OCI-M2 (cell line): ENCODE data around the gene TRPC1.

ENCODE experiments used
- DNase-seq: peaks from one replicate; lab custom pipeline; 2025; ENCODE audit not compliant: unreplicated experiment; lab: John Stamatoyannopoulos, UW

The TRPC1 gene

GRCh38 chr3:142828703-142829305, 105.0 kb downstream of the TRPC1 start:
- DNase-seq, result peak; percentile 57

GRCh38 chr3:142837526-142837925, 113.7 kb downstream of the TRPC1 start:
- no peak for DNase-seq

DNA sequence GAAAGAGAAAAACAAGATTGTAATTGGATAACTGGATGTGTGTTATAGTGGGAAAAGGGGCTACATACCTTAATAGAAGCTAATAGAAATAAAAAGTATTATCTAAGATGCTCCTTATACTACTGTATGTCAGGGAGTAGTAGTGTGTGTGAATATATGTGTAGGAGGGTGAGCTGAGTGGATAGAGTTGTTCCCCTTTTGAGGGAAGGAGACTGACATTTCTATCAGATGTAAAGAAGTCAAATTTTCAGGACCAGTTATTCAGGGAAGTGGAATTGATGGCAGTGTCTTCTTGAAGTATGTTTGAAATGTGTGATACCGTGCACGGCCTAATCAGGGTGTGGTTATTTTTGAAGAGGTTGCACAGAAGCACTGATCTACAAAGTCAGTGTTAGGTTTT, 116.0 kb downstream of the TRPC1 start:
- DNase-seq, result no peak

DNA sequence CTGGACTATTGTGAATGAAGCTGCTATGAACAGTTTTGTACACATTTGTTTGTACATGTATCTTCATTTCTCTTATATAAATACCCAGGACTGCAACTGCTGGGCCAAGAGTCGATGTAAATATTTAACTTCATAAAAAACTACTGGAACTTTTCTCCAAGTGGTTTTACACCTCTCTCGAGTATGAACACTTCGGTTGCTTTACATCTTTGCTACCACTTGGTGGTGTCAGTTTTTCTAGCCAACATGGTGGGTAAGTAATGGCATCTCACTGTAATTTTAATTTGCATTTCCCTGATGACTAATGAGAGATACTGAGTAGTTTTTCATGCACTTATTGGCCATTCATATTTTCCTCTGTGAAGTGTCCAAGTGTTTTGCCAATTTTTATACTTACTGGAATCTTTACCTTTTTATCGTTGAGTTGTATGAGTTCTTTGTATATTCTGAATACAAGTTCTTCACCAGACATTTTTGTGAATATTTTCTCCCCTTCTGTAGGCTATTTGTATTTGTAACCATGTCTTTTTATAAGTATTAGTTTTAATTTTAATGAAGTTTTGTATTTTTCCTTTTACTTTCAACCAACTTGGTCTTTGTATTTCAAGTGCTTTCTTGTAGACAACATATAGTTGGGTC, 120.6 kb downstream of the TRPC1 start:
- DNase-seq, result no peak

GRCh38 chr3:142846779-142847577, 123.1 kb downstream of the TRPC1 start:
- no peak for DNase-seq

GRCh38 chr3:142849148-142849547, 125.3 kb downstream of the TRPC1 start:
- DNase-seq, result no peak

- no peak for DNase-seq
These were observed 126.7 kb downstream of the TRPC1 start for GRCh38 chr3:142850395-142851023.

GRCh38 chr3:142852009-142852408, 128.2 kb downstream of the TRPC1 start:
- DNase-seq, result no peak

DNA sequence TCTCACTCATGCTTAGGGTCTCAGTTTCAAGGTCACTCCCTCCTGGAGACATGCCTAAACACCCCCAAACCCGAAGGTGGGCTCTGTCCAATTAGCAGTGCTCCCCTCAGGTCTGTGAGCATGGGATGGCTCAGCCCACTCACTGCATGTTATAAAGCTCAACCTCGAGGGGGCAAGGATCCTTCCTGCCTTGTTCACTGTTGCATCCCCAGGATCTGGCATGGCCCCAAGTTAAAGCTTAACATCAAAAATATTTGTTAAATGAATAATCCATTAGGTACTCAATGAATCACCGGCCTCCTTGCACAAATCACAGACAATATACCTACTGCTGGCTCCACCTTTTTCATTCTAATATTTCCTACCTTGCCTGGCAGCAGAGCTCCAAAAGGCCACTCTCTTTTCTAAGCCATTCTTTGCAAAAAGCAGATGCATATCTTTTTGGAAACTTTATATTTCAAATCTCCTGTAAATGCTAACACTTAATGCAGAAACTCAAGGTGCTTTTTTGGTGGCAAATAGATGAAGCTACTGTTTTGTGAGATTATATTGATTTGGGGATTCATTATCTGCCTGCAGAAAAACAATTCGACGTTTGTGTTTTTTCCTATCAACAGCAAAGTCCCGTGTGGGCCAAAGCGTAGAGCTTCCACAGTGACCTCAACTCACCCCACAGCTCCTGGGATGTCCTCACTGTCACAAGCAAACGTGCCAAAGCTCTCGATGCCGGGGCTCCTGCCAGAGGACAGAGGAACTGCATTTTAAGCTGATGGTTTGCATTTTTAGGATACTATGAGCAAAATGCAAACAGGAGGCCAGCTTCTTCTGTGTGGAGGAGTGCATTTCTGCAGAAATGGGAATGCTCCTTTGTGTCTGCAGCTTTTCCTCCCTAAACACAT, 129.7 kb downstream of the TRPC1 start:
- no peak for DNase-seq

DNA sequence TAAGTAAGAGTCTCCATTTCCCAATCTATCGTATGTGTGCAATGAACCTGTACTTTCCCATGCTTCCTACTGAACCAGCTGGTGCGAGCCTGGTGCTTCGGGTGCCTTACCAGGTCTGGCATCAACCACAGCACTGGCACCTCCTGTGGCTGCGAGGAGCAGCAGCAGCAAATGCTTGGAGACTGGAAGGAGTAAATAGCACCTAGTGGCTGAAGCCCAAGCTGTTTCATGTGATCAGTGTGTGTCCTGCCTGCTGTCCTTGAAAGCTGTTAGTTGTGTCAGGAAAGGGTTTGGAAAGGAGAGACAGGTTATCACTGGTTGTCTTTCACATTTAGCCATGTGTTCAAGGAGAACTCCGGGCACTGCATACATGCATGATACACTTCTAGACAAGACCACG, 133.2 kb downstream of the TRPC1 start:
- DNase-seq, result no peak
